ENCODE data around the gene TOP1.
"Not testable (repeated sequence)": the region's sequence is repeated elsewhere in the genome, so short reads cannot be mapped to it uniquely, and the experiment has no call there.

- TF ChIP-seq SREBF2 (IDR thresholded peaks at IDR 0.05); CHD4 (IDR thresholded peaks at IDR 0.05; ENCODE audit: borderline replicate concordance); CTCF (IDR thresholded peaks at IDR 0.05); USF2 (IDR thresholded peaks at IDR 0.05); POLR2A (IDR thresholded peaks at IDR 0.05; ENCODE audit: low read length); RAD21 (conservative IDR thresholded peaks at IDR 0.05 in 1 of 2, IDR thresholded peaks at IDR 0.05 in 1 of 2); NR3C1 (IDR thresholded peaks at IDR 0.05); EP300 (IDR thresholded peaks at IDR 0.05); E2F6 (IDR thresholded peaks at IDR 0.05; ENCODE audit: borderline replicate concordance, low read depth); NFE2L2 (conservative IDR thresholded peaks at IDR 0.05; ENCODE audit: low read length); BHLHE40 (IDR thresholded peaks at IDR 0.05; ENCODE audit: low read depth, low read length); MAZ (IDR thresholded peaks at IDR 0.05; ENCODE audit: borderline replicate concordance, low read depth, low read length); MAFK (IDR thresholded peaks at IDR 0.05; ENCODE audit: partially characterized antibody): not testable (repeated sequence)
Observed at GRCh38 chr20:41132388-41132775, 103.8 kb downstream of the TOP1 start.

All from A549 (cell line).